Activated B cell treated with CpG ODN at 0.5 μM for 24 hours (primary cell): ENCODE results near the gene GTF3C1. TPM values are rescaled to one million over a fixed set of nuclear protein-coding genes. Genes with fewer than 3 reads are reported as not detected.

Experiments
- ATAC-seq: fragments of 200-7000 bp; cut with Tn5 transposase; one replicate; pipeline ENCODE4 v1.10.0; 2021; ENCODE audit warnings: low read depth, mild to moderate bottlenecking, moderate library complexity
- CTCF ChIA-PET: fragments of 350-600 bp; sonication (Branson Sonifier 250); formaldehyde crosslinking; loops from one replicate; lab custom pipeline; 2021; ENCODE audit warnings: antibody characterized with exemption; lab: Charles Lee
- POLR2A ChIA-PET: fragments of 350-600 bp; sonication (Branson Sonifier 250); formaldehyde crosslinking; loops from one replicate; lab custom pipeline; 2021; ENCODE audit warnings: antibody characterized with exemption; lab: Charles Lee
- DNase-seq: peaks from one replicate; pipeline ENCODE4 v3.0.0; 2022
- H3K27ac Mint-ChIP-seq: one replicate; pipeline ENCODE4 v1.8.0; 2020; ENCODE audit warnings: mixed read lengths
- H3K27me3 Mint-ChIP-seq: one replicate; pipeline ENCODE4 v1.8.0; 2021; ENCODE audit warnings: mixed read lengths
- H3K36me3 Mint-ChIP-seq: one replicate; pipeline ENCODE4 v1.8.0; 2021; ENCODE audit warnings: low read depth, mixed read lengths
- H3K4me1 Mint-ChIP-seq: one replicate; pipeline ENCODE4 v1.8.0; 2021; ENCODE audit warnings: mixed read lengths
- H3K4me3 Mint-ChIP-seq: one replicate; pipeline ENCODE4 v1.8.0; 2020; ENCODE audit warnings: mild to moderate bottlenecking, mixed read lengths
- H3K9me3 Mint-ChIP-seq: one replicate; pipeline ENCODE4 v1.8.0; 2020; ENCODE audit warnings: mixed read lengths
- intact Hi-C: fragments of 100-400 bp; cut with micrococcal nuclease; formaldehyde crosslinking; loops from one replicate; pipeline ENCODE4 v1.15.1; 2024
- total RNA-seq: library from RNA; stranded (reverse); gene quantifications from 2 replicates; pipeline ENCODE4 v1.2.3, GENCODE V29; 2022
- TF ChIP-seq, protein P1 (sequence below): fragments of 200-600 bp; IDR thresholded peaks from one replicate; pipeline ENCODE4 v1.8.0; 2022; ENCODE audit warnings: antibody characterized with exemption, mild to moderate bottlenecking

The GTF3C1 gene, protein sequence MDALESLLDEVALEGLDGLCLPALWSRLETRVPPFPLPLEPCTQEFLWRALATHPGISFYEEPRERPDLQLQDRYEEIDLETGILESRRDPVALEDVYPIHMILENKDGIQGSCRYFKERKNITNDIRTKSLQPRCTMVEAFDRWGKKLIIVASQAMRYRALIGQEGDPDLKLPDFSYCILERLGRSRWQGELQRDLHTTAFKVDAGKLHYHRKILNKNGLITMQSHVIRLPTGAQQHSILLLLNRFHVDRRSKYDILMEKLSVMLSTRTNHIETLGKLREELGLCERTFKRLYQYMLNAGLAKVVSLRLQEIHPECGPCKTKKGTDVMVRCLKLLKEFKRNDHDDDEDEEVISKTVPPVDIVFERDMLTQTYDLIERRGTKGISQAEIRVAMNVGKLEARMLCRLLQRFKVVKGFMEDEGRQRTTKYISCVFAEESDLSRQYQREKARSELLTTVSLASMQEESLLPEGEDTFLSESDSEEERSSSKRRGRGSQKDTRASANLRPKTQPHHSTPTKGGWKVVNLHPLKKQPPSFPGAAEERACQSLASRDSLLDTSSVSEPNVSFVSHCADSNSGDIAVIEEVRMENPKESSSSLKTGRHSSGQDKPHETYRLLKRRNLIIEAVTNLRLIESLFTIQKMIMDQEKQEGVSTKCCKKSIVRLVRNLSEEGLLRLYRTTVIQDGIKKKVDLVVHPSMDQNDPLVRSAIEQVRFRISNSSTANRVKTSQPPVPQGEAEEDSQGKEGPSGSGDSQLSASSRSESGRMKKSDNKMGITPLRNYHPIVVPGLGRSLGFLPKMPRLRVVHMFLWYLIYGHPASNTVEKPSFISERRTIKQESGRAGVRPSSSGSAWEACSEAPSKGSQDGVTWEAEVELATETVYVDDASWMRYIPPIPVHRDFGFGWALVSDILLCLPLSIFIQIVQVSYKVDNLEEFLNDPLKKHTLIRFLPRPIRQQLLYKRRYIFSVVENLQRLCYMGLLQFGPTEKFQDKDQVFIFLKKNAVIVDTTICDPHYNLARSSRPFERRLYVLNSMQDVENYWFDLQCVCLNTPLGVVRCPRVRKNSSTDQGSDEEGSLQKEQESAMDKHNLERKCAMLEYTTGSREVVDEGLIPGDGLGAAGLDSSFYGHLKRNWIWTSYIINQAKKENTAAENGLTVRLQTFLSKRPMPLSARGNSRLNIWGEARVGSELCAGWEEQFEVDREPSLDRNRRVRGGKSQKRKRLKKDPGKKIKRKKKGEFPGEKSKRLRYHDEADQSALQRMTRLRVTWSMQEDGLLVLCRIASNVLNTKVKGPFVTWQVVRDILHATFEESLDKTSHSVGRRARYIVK (N-terminal part only)
- 47.7 and 52.3 TPM in 2 replicates for total RNA-seq

DNA sequence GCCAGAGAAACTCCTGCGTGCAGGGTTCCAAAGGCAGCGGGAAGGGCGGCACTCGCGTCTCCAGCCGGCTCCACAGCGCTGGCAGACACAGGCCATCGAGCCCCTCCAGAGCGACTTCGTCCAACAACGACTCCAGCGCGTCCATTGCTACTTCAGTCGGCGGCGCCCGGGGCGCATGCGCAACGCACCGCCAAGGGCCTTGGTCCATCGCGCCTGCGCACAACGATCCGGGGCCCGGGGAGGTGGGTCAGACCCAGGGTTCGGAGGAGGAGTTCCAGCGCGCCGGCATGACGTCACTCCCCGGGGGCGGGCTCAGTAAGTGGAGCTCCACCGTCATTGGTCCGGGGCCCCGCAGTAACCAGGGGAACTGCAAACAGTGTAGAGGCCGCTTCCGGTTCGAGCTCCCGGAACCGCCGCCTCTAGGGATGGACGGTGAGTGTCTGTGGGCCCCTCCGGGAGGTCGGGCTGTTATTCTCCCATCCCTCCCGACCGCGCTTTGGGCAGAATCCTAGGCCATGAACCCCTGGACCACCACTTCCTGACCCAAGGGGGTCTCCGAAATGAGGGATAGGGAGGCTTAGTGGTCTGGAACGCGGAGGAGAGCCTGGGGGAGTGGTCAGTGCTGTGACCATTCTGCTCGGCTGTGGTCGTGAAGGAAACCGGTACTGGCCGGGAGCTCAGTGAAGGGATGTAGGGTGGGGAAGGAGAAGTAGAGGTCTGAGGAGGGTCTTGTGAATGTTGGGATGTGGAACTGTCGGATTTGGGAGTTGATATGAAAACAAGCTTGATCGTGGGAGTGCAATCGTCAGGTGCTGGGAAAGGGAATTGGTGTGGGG lies at the start of gene GTF3C1, which contains the start of gene KATNIP:
Gene GTF3C1 (minus strand): TSS at position 168 of the 836 bp plus-strand sequence. CDS start 23 bp downstream, at position 145.
Gene KATNIP (plus strand): TSS at position 399 of the 836 bp plus-strand sequence. CDS start 27 bp downstream, at position 426.
- TF ChIP-seq, protein P1, sequence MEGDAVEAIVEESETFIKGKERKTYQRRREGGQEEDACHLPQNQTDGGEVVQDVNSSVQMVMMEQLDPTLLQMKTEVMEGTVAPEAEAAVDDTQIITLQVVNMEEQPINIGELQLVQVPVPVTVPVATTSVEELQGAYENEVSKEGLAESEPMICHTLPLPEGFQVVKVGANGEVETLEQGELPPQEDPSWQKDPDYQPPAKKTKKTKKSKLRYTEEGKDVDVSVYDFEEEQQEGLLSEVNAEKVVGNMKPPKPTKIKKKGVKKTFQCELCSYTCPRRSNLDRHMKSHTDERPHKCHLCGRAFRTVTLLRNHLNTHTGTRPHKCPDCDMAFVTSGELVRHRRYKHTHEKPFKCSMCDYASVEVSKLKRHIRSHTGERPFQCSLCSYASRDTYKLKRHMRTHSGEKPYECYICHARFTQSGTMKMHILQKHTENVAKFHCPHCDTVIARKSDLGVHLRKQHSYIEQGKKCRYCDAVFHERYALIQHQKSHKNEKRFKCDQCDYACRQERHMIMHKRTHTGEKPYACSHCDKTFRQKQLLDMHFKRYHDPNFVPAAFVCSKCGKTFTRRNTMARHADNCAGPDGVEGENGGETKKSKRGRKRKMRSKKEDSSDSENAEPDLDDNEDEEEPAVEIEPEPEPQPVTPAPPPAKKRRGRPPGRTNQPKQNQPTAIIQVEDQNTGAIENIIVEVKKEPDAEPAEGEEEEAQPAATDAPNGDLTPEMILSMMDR, result no peak
- Mint-ChIP-seq H3K4me1 (peaks cover 34% of the 10 kb centered on the region), H3K27ac (peak within 1 kb of the TSS; percentile 94), H3K4me3 (peak within 1 kb of the TSS; percentile 95), H3K27me3 (no peaks in the 10 kb centered on the region), H3K36me3 (peaks cover 19% of the 10 kb centered on the region), H3K9me3 (no peaks in the 10 kb centered on the region)
- intact Hi-C loops, result loop anchor here (1.0 to 10.0 kb wide), 3 partner anchors 235 to 575 kb away; partner anchors contain the start of genes IL4R and KDM8
- ChIA-PET POLR2A (interaction anchor here (0.5 to 2.1 kb wide), 8 partner anchors 11 to 1435 kb away, joined by 3 to 10 read pairs (median 4); partner anchors contain the start of genes KDM8 and LAT), CTCF (no interaction called here)
- DNase-seq (peak; percentile 100), ATAC-seq (peak; percentile 99)

DNA sequence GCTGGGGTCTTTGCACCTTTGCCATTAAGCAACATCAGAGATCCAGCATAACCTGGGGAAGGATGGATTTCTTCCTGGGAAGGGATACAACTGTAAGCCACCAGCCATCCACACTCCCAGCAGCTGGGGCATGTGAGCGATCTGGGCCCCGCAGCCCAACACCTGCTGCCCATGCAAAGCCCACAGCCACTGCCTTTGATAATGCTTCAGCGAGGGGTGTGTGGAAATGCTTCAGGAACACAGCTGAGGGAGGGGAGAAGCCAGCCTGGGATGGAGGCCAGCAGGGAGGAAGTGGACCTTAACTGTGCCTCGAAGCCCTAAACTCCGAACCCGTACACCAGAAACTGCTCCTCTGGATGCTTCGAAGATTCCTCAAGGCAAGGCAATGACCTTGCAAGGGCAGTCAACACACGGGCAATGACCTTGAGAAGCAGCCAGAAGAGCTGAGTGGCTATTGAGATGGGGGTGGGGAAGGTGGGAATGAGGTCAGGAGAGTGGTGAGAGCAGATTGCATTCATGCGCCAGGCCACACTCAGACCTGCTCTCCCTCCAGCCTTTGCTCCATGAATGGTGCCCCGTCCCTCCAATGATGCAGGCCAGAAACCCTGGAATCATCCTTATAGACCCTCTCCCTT lies 49.3 kb upstream of the GTF3C1 start:
- Mint-ChIP-seq H3K27ac (no peak overlapping the region), H3K4me1 (no peaks in the 10 kb centered on the region), H3K9me3 (no peaks in the 10 kb centered on the region), H3K36me3 (peaks cover 9% of the 10 kb centered on the region), H3K27me3 (no peaks in the 10 kb centered on the region), H3K4me3 (no peak overlapping the region)
- DNase-seq (no peak), ATAC-seq (no peak)
- ChIA-PET CTCF (no interaction called here), POLR2A (no interaction called here)
- TF ChIP-seq, protein P1, result no peak
- intact Hi-C loops, result no loop called here

DNA sequence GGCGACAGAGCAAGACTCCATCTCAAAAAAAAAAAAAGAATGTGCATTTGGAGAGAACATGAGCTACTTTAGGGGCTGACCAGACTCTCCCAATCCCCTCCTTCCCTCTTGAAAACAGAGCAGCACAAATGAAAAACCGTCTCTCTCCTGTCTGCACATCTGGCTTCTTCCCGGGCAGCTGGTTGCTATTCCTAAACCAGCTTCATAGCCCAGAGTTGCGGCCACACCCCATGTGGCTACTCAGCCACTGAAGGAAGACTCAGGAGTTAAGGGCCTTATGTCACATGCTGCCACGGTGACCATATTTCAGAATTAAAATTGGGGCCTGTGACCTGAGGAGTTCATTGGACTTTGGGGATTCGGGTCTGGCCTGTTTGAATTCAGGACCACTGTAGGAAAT lies 48.5 kb upstream of the GTF3C1 start:
- Mint-ChIP-seq H3K36me3 (peaks cover 9% of the 10 kb centered on the region), H3K4me3 (no peak overlapping the region), H3K9me3 (no peaks in the 10 kb centered on the region), H3K27ac (no peak overlapping the region), H3K27me3 (no peaks in the 10 kb centered on the region), H3K4me1 (no peaks in the 10 kb centered on the region)
- intact Hi-C loops, result no loop called here
- CTCF ChIA-PET, result no interaction called here
- POLR2A ChIA-PET, result no interaction called here
- TF ChIP-seq, protein P1, result no peak
- DNase-seq (no peak), ATAC-seq (no peak)

DNA sequence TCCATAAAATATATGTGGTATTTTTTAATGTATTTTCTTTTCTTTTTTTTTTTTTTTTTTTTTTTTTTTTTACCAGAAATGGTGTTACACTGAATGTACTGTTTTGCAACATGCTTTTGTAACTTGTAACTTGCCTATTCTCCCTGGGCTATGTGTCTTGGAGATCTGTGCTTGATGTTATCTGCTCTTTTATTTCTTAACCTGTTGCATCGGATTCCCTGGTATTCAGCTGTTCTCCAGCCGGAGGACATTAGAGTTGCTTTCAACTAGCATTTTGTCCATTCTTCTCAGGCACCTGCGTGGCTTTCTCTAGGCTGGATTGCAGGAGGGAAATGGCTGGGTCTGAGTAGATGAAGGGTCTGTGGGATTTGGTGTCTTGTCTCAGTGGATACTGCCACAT lies 47.6 kb upstream of the GTF3C1 start:
- H3K9me3 Mint-ChIP-seq, result no peaks in the 10 kb centered on the region
- peaks cover 3% of the 10 kb centered on the region for H3K4me1 Mint-ChIP-seq
- CTCF ChIA-PET, result no interaction called here
- POLR2A ChIA-PET, result no interaction called here
- H3K27ac Mint-ChIP-seq, result no peak overlapping the region
- peaks cover 12% of the 10 kb centered on the region for H3K36me3 Mint-ChIP-seq
- TF ChIP-seq, protein P1, result no peak
- no peak overlapping the region for H3K4me3 Mint-ChIP-seq
- DNase-seq (no peak), ATAC-seq (no peak)
- intact Hi-C loops, result no loop called here
- H3K27me3 Mint-ChIP-seq, result no peaks in the 10 kb centered on the region
